DOHH2 (cell line): ENCODE results near the gene CFAP46.

Experiments
- CTCF ChIP-seq: fragments of 200-600 bp; sonication (generic); IDR thresholded peaks from one replicate; pipeline ENCODE4 v1.5.1; 2014; ENCODE audit warnings: antibody characterized with exemption, mild to moderate bottlenecking, low read depth, low read length; ENCODE audit not compliant: poor library complexity, severe bottlenecking
- EZH2phosphoT487 ChIP-seq: fragments of 200-600 bp; sonication (generic); IDR thresholded peaks from 2 replicates; pipeline ENCODE4 v1.6.1; 2017; ENCODE audit warnings: borderline replicate concordance, mild to moderate bottlenecking, antibody characterized with exemption, low read length, moderate library complexity, mixed read lengths

- TF ChIP-seq CTCF (no peak), EZH2phosphoT487 (no peak)
These were observed 9.7 kb downstream of the CFAP46 start for GRCh38 chr10:132932461-132933307.
